Activated B cell treated with CpG ODN at 0.5 μM for 24 hours (primary cell): ENCODE data around the gene AFG1L. TPM values are rescaled to one million over a fixed set of nuclear protein-coding genes. Genes with fewer than 3 reads are reported as not detected.

Experiments used
- ATAC-seq: fragments of 200-7000 bp; cut with Tn5 transposase; one replicate; pipeline ENCODE4 v1.10.0; 2021; ENCODE audit warnings: low read depth, mild to moderate bottlenecking, moderate library complexity
- CTCF ChIA-PET: fragments of 350-600 bp; sonication (Branson Sonifier 250); formaldehyde crosslinking; loops from one replicate; lab custom pipeline; 2021; ENCODE audit warnings: antibody characterized with exemption; lab: Charles Lee
- POLR2A ChIA-PET: fragments of 350-600 bp; sonication (Branson Sonifier 250); formaldehyde crosslinking; loops from one replicate; lab custom pipeline; 2021; ENCODE audit warnings: antibody characterized with exemption; lab: Charles Lee
- DNase-seq: peaks from one replicate; pipeline ENCODE4 v3.0.0; 2022
- H3K27ac Mint-ChIP-seq: one replicate; pipeline ENCODE4 v1.8.0; 2020; ENCODE audit warnings: mixed read lengths
- H3K27me3 Mint-ChIP-seq: one replicate; pipeline ENCODE4 v1.8.0; 2021; ENCODE audit warnings: mixed read lengths
- H3K36me3 Mint-ChIP-seq: one replicate; pipeline ENCODE4 v1.8.0; 2021; ENCODE audit warnings: low read depth, mixed read lengths
- H3K4me1 Mint-ChIP-seq: one replicate; pipeline ENCODE4 v1.8.0; 2021; ENCODE audit warnings: mixed read lengths
- H3K4me3 Mint-ChIP-seq: one replicate; pipeline ENCODE4 v1.8.0; 2020; ENCODE audit warnings: mild to moderate bottlenecking, mixed read lengths
- H3K9me3 Mint-ChIP-seq: one replicate; pipeline ENCODE4 v1.8.0; 2020; ENCODE audit warnings: mixed read lengths
- CTCF ChIP-seq: fragments of 200-600 bp; IDR thresholded peaks from one replicate; pipeline ENCODE4 v1.8.0; 2022; ENCODE audit warnings: antibody characterized with exemption, mild to moderate bottlenecking
- intact Hi-C: fragments of 100-400 bp; cut with micrococcal nuclease; formaldehyde crosslinking; loops from one replicate; pipeline ENCODE4 v1.15.1; 2024
- total RNA-seq: library from RNA; stranded (reverse); gene quantifications from 2 replicates; pipeline ENCODE4 v1.2.3, GENCODE V29; 2022

Gene AFG1L
- total RNA-seq, 1 donor from 2014 or later, result 10.3 TPM

- Mint-ChIP-seq H3K36me3 (no peaks in the 10 kb centered on the region), H3K4me3 (no peak overlapping the region), H3K27ac (no peak overlapping the region), H3K4me1 (peaks cover 15% of the 10 kb centered on the region), H3K9me3 (peaks cover under 1% of the 10 kb centered on the region), H3K27me3 (peaks cover 6% of the 10 kb centered on the region)
- DNase-seq (no peak), ATAC-seq (no peak)
- intact Hi-C loops, result no loop called here
- POLR2A ChIA-PET, result no interaction called here
- no peak for TF ChIP-seq CTCF
- CTCF ChIA-PET, result interaction anchor here (1.3 to 4.2 kb wide), 5 partner anchors 237 to 528 kb away, joined by 3 to 60 read pairs (median 4); no protein-coding TSS in a partner anchor
Observed at GRCh38 chr6:108544606-108545005, 249.8 kb downstream of the AFG1L start.

GRCh38 chr6:108546079-108547049 lies 251.5 kb downstream of the AFG1L start:
- ChIA-PET CTCF (interaction anchor here (1.3 to 1.6 kb wide), 3 partner anchors 289 to 528 kb away, joined by 4 read pairs; no protein-coding TSS in a partner anchor), POLR2A (interaction anchor here (1.2 kb wide), 1 partner anchor 12 kb away, joined by 5 read pairs; no protein-coding TSS in a partner anchor)
- Mint-ChIP-seq H3K9me3 (no peaks in the 10 kb centered on the region), H3K27me3 (peaks cover 4% of the 10 kb centered on the region), H3K4me3 (no peak overlapping the region), H3K4me1 (peaks cover 15% of the 10 kb centered on the region), H3K27ac (no peak overlapping the region), H3K36me3 (no peaks in the 10 kb centered on the region)
- intact Hi-C loops, result no loop called here
- DNase-seq (no peak), ATAC-seq (no peak)
- no peak for TF ChIP-seq CTCF

GRCh38 chr6:108549241-108549640 lies 254.4 kb downstream of the AFG1L start:
- H3K9me3 Mint-ChIP-seq, result no peaks in the 10 kb centered on the region
- ATAC-seq, result no peak
- no peak overlapping the region for H3K4me3 Mint-ChIP-seq
- intact Hi-C loops, result no loop called here
- ChIA-PET POLR2A (no interaction called here), CTCF (no interaction called here)
- no peaks in the 10 kb centered on the region for H3K36me3 Mint-ChIP-seq
- H3K27me3 Mint-ChIP-seq, result peaks cover 4% of the 10 kb centered on the region
- peaks cover 10% of the 10 kb centered on the region for H3K4me1 Mint-ChIP-seq
- no peak for DNase-seq
- TF ChIP-seq CTCF, result no peak
- H3K27ac Mint-ChIP-seq, result no peak overlapping the region

GRCh38 chr6:108549741-108550140 lies 254.9 kb downstream of the AFG1L start:
- Mint-ChIP-seq H3K27me3 (peaks cover 4% of the 10 kb centered on the region), H3K36me3 (no peaks in the 10 kb centered on the region), H3K27ac (no peak overlapping the region), H3K9me3 (no peaks in the 10 kb centered on the region), H3K4me1 (peaks cover 10% of the 10 kb centered on the region), H3K4me3 (no peak overlapping the region)
- intact Hi-C loops, result loop anchor here (10.0 kb wide), 1 partner anchor 935 kb away; the partner anchor contains the start of gene ZBTB24
- CTCF ChIA-PET, result no interaction called here
- ATAC-seq (no peak), DNase-seq (no peak)
- TF ChIP-seq CTCF, result no peak
- POLR2A ChIA-PET, result no interaction called here

- POLR2A ChIA-PET, result no interaction called here
- ATAC-seq, result no peak
- CTCF ChIA-PET, result interaction anchor here (2.5 kb wide), 1 partner anchor 8 kb away, joined by 7 read pairs; no protein-coding TSS in a partner anchor
Observed at GRCh38 chr6:108550256-108550655, 255.4 kb downstream of the AFG1L start.

More at GRCh38 chr6:108550256-108550655, 255.4 kb downstream of the AFG1L start:
- Mint-ChIP-seq H3K9me3 (no peaks in the 10 kb centered on the region), H3K4me3 (no peak overlapping the region), H3K27ac (no peak overlapping the region), H3K27me3 (peaks cover 6% of the 10 kb centered on the region), H3K36me3 (no peaks in the 10 kb centered on the region), H3K4me1 (peaks cover 10% of the 10 kb centered on the region)
- intact Hi-C loops, result loop anchor here (10.0 kb wide), 1 partner anchor 935 kb away; the partner anchor contains the start of gene ZBTB24
- no peak for TF ChIP-seq CTCF
- DNase-seq, result no peak
